H9 (cell line): ENCODE measurements around the gene PRDM13. TPM values are rescaled to one million over a fixed set of nuclear protein-coding genes. Genes with fewer than 3 reads are reported as not detected.
"Not testable (repeated sequence)": the region's sequence is repeated elsewhere in the genome, so short reads cannot be mapped to it uniquely, and the experiment has no call there.

Source experiments
- DNase-seq: peaks from one replicate; pipeline ENCODE4 v3.0.0-alpha.2; 2017
- H2AFZ ChIP-seq: one replicate; pipeline ENCODE4 v1.6.1; 2013; ENCODE audit warnings: mild to moderate bottlenecking, low read length, control low read depth, moderate library complexity
- H2AK5ac ChIP-seq: 2 replicates; pipeline ENCODE4 v1.6.1; 2013; ENCODE audit warnings: low read length, control low read depth, mixed read lengths; ENCODE audit not compliant: insufficient read length
- H2BK120ac ChIP-seq: one replicate; pipeline ENCODE4 v1.6.1; 2013; ENCODE audit warnings: low read depth, mild to moderate bottlenecking, low read length, control low read depth, inconsistent platforms; ENCODE audit not compliant: poor library complexity, severe bottlenecking
- H2BK12ac ChIP-seq: 2 replicates; pipeline ENCODE4 v1.6.1; 2013; ENCODE audit warnings: low read length, control low read depth, mixed read lengths, low read depth; ENCODE audit not compliant: insufficient read length
- H2BK15ac ChIP-seq: 2 replicates; pipeline ENCODE4 v1.6.1; 2013; ENCODE audit warnings: low read depth, low read length, control low read depth
- H2BK20ac ChIP-seq: one replicate; pipeline ENCODE4 v1.6.1; 2013; ENCODE audit warnings: low read depth, mild to moderate bottlenecking, low read length, control low read depth, inconsistent platforms; ENCODE audit not compliant: poor library complexity, severe bottlenecking
- H2BK5ac ChIP-seq: 2 replicates; pipeline ENCODE4 v1.6.1; 2013; ENCODE audit warnings: low read length, control low read depth, mixed read lengths; ENCODE audit not compliant: insufficient read length
- H3K14ac ChIP-seq: 2 replicates; pipeline ENCODE4 v1.6.1; 2013; ENCODE audit warnings: low read length, control low read depth; ENCODE audit not compliant: insufficient read depth
- H3K18ac ChIP-seq: 2 replicates; pipeline ENCODE4 v1.6.1; 2013; ENCODE audit warnings: low read depth, mild to moderate bottlenecking, mixed read lengths, low read length, control low read depth; ENCODE audit not compliant: insufficient read length
- H3K23ac ChIP-seq: 2 replicates; pipeline ENCODE4 v1.6.1; 2013; ENCODE audit warnings: low read length, control low read depth, mixed read lengths, low read depth; ENCODE audit not compliant: insufficient read length
- H3K23me2 ChIP-seq: 2 replicates; pipeline ENCODE4 v1.6.1; 2013; ENCODE audit warnings: low read depth, mild to moderate bottlenecking, mixed read lengths, low read length, control low read depth; ENCODE audit not compliant: insufficient read length, poor library complexity, severe bottlenecking
- H3K27ac ChIP-seq: 2 replicates; pipeline ENCODE4 v1.5.1; 2013; ENCODE audit warnings: low read length, control low read depth, mixed read lengths, low read depth; ENCODE audit not compliant: insufficient read length
- H3K27me3 ChIP-seq: 2 replicates; pipeline ENCODE4 v1.6.1; 2013; ENCODE audit warnings: low read length, control low read depth, inconsistent platforms; ENCODE audit not compliant: insufficient read depth
- H3K4ac ChIP-seq: 2 replicates; pipeline ENCODE4 v1.6.1; 2013; ENCODE audit warnings: low read depth, mild to moderate bottlenecking, control low read depth, inconsistent platforms, low read length, moderate library complexity
- H3K4me1 ChIP-seq: 2 replicates; pipeline ENCODE4 v1.6.1; 2013; ENCODE audit warnings: low read length, control low read depth, inconsistent platforms; ENCODE audit not compliant: insufficient read depth
- H3K4me2 ChIP-seq: 2 replicates; pipeline ENCODE4 v1.6.1; 2013; ENCODE audit warnings: low read length, control low read depth, mixed read lengths; ENCODE audit not compliant: insufficient read length, insufficient read depth
- H3K56ac ChIP-seq: 2 replicates; pipeline ENCODE4 v1.6.1; 2013; ENCODE audit warnings: low read depth, mild to moderate bottlenecking, mixed read lengths, low read length, control low read depth; ENCODE audit not compliant: insufficient read length
- H3K79me1 ChIP-seq: 2 replicates; pipeline ENCODE4 v1.6.1; 2013; ENCODE audit warnings: low read depth, mild to moderate bottlenecking, moderate library complexity, low read length, control low read depth, inconsistent platforms; ENCODE audit not compliant: insufficient read depth, poor library complexity, severe bottlenecking
- H3K79me2 ChIP-seq: 2 replicates; pipeline ENCODE4 v1.6.1; 2013; ENCODE audit warnings: low read length, control low read depth, inconsistent platforms; ENCODE audit not compliant: insufficient read depth
- H3K9ac ChIP-seq: 2 replicates; pipeline ENCODE4 v1.6.1; 2013; ENCODE audit warnings: low read length, control low read depth, mixed read lengths; ENCODE audit not compliant: insufficient read length; ENCODE audit errors: extremely low read depth
- H3K9me3 ChIP-seq: one replicate; pipeline ENCODE4 v1.6.1; 2013; ENCODE audit warnings: low read depth, low read length, inconsistent platforms; ENCODE audit not compliant: control insufficient read depth
- H3T11ph ChIP-seq: one replicate; pipeline ENCODE4 v1.6.1; 2013; ENCODE audit warnings: mild to moderate bottlenecking, low read length, control low read depth, inconsistent platforms
- H4K20me1 ChIP-seq: one replicate; pipeline ENCODE4 v1.6.1; 2013; ENCODE audit not compliant: control insufficient read depth, insufficient read length, insufficient read depth
- H4K5ac ChIP-seq: 2 replicates; pipeline ENCODE4 v1.6.1; 2013; ENCODE audit warnings: low read depth, mild to moderate bottlenecking, mixed read lengths, low read length, control low read depth; ENCODE audit not compliant: insufficient read length
- H4K8ac ChIP-seq: replicated peaks from 2 replicates; pipeline ENCODE4 v1.6.1; 2013; ENCODE audit warnings: low read length, control low read depth, mixed read lengths, low read depth; ENCODE audit not compliant: insufficient read length
- H4K91ac ChIP-seq: 2 replicates; pipeline ENCODE4 v1.6.1; 2013; ENCODE audit warnings: low read depth, mild to moderate bottlenecking, moderate library complexity, mixed read lengths, low read length, control low read depth; ENCODE audit not compliant: insufficient read length
- H3K27ac Mint-ChIP-seq, 3 experiments: 2 replicates in 2 of 3; 3 replicates in 1 of 3; pipeline ENCODE4 v1.8.0; 2020 to 2021; ENCODE audit warnings: mixed read lengths in 3 of 3, mild to moderate bottlenecking in 1 of 3, moderate library complexity in 1 of 3
- H3K27me3 Mint-ChIP-seq: 2 replicates; pipeline ENCODE4 v1.8.0; 2021; ENCODE audit warnings: low read depth, mild to moderate bottlenecking, moderate library complexity, mixed read lengths
- H3K36me3 Mint-ChIP-seq, 3 experiments: 2 replicates in 2 of 3; 3 replicates in 1 of 3; pipeline ENCODE4 v1.8.0; 2020 to 2021; ENCODE audit warnings: low read depth in 3 of 3, mixed read lengths in 3 of 3; ENCODE audit not compliant: insufficient read depth in 1 of 3
- H3K4me1 Mint-ChIP-seq, 2 experiments: 2 replicates each; pipeline ENCODE4 v1.8.0; 2020; ENCODE audit warnings: mixed read lengths in 2 of 2
- H3K4me3 Mint-ChIP-seq, 2 experiments: 2 replicates in 1 of 2; 3 replicates in 1 of 2; pipeline ENCODE4 v1.8.0; 2020 to 2021; ENCODE audit warnings: mild to moderate bottlenecking in 2 of 2, mixed read lengths in 2 of 2, moderate library complexity in 1 of 2
- H3K9me3 Mint-ChIP-seq, 2 experiments: 2 replicates in 1 of 2; 3 replicates in 1 of 2; pipeline ENCODE4 v1.8.0; 2020; ENCODE audit warnings: mild to moderate bottlenecking in 2 of 2, mixed read lengths in 2 of 2, moderate library complexity in 1 of 2
- WGBS: extraction: QIAGEN DNeasy Blood & Tissue Kit; methylation state at CpG from one replicate; pipeline ENCODE4 v1.1.7; 2013; ENCODE audit warnings: missing lambda C conversion rate, low lambda C conversion rate, mixed read lengths; ENCODE audit not compliant: insufficient read length; ENCODE audit errors: extremely low coverage; 5-methylcytosine and 5-hydroxymethylcytosine counted together
- total RNA-seq: library from RNA; stranded (reverse); gene quantifications from 2 replicates; pipeline ENCODE4 v1.2.1, GENCODE V29; 2021
- TF ChIP-seq, protein P1 (sequence below): fragments of 200-600 bp; sonication (generic); conservative IDR thresholded peaks from 3 replicates; pipeline ENCODE4 v1.8.0; 2021; ENCODE audit warnings: antibody characterized with exemption, mild to moderate bottlenecking

Gene PRDM13
- total RNA-seq, 1 experiment from 2014 or later: not detected

DNA sequence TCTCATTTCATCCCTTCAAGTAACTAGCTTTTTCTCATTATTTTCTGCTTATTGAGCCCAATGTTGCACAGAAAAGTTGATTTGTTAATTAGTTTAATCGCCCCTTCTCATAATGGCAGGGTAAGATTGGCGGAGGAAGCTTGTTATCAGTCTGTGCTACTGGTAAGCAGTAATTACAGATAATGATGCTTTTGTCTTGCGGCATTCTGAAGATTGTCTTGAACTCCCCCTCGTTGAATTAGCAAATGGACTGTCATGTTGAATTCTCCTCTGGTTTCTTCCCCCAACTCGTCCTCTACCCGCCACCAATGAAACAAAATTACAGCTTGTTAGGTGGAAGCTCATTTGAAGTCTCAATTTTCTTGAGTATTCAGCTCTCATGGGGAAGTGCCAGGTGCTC, 39.4 kb downstream of the PRDM13 start:
- Histone ChIP-seq H3K9me3 (no peaks in the 10 kb centered on the region), H3K27me3 (no peaks in the 10 kb centered on the region), H3K4me2 (no peak overlapping the region), H2AFZ (no peak overlapping the region), H2AK5ac (no peak overlapping the region), H2BK120ac (no peak overlapping the region), H2BK12ac (no peak overlapping the region), H3K56ac (no peak overlapping the region), H3K79me1 (no peaks in the 10 kb centered on the region), H3K4me1 (no peaks in the 10 kb centered on the region), H3K4ac (no peak overlapping the region), H3K23me2 (no peaks in the 10 kb centered on the region), H4K20me1 (no peaks in the 10 kb centered on the region), H3K14ac (no peak overlapping the region), H4K8ac (no peak overlapping the region), H2BK20ac (no peak overlapping the region), H3T11ph (no peak overlapping the region), H3K18ac (no peak overlapping the region), H4K5ac (no peak overlapping the region), H3K27ac (no peak overlapping the region), H2BK15ac (no peak overlapping the region), H3K9ac (no peak overlapping the region), H4K91ac (no peak overlapping the region), H3K23ac (no peak overlapping the region), H3K79me2 (no peaks in the 10 kb centered on the region), H2BK5ac (no peak overlapping the region)
- Mint-ChIP-seq H3K27ac (no peak overlapping the region), H3K9me3 (peaks cover 4 to 6% of the 10 kb centered on the region in 2 experiments; a peak in 4 of 5 replicates), H3K4me3 (no peak overlapping the region), H3K4me1 (no peaks in the 10 kb centered on the region), H3K36me3 (peaks cover 0 to under 1% (median 0%) of the 10 kb centered on the region in 3 experiments; a peak in 1 of 7 replicates), H3K27me3 (peaks cover 18% of the 10 kb centered on the region)
- TF ChIP-seq, protein P1, sequence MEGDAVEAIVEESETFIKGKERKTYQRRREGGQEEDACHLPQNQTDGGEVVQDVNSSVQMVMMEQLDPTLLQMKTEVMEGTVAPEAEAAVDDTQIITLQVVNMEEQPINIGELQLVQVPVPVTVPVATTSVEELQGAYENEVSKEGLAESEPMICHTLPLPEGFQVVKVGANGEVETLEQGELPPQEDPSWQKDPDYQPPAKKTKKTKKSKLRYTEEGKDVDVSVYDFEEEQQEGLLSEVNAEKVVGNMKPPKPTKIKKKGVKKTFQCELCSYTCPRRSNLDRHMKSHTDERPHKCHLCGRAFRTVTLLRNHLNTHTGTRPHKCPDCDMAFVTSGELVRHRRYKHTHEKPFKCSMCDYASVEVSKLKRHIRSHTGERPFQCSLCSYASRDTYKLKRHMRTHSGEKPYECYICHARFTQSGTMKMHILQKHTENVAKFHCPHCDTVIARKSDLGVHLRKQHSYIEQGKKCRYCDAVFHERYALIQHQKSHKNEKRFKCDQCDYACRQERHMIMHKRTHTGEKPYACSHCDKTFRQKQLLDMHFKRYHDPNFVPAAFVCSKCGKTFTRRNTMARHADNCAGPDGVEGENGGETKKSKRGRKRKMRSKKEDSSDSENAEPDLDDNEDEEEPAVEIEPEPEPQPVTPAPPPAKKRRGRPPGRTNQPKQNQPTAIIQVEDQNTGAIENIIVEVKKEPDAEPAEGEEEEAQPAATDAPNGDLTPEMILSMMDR: no peak
- no peak for DNase-seq
- no CpG with 5 or more reads among the region's 6 CpGs for WGBS

DNA sequence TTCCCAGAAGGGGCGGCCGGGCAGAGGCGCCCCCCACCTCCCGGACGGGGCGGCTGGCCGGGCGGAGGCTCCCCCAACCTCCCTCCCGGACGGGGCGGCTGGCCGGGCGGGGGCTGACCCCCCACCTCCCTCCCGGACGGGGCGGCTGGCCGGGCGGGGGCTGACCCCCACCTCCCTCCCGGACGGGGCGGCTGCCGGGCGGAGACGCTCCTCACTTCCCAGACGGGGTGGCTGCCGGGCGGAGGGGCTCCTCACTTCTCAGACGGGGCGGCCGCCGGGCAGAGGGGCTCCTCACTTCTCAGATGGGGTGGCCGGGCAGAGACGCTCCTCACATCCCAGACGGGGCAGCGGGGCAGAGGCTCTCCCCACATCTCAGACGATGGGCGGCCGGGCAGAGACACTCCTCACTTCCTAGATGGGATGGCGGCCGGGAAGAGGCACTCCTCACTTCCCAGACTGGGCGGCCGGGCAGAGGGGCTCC, 43.5 kb downstream of the PRDM13 start:
- not testable (repeated sequence) for H3K4me3 Mint-ChIP-seq, H2BK15ac ChIP-seq, H3K9ac ChIP-seq, H3K4ac ChIP-seq, H3K79me2 ChIP-seq, H2BK5ac ChIP-seq, H2BK120ac ChIP-seq, H3K18ac ChIP-seq, H2BK12ac ChIP-seq, H2AFZ ChIP-seq, H3T11ph ChIP-seq, H3K23me2 ChIP-seq, H3K27ac ChIP-seq, H3K4me1 Mint-ChIP-seq, H4K20me1 ChIP-seq, H4K91ac ChIP-seq, H3K4me1 ChIP-seq, H3K56ac ChIP-seq, H2AK5ac ChIP-seq, H3K79me1 ChIP-seq, DNase-seq, H3K14ac ChIP-seq, H3K27me3 ChIP-seq, H4K8ac ChIP-seq, H3K9me3 ChIP-seq, H3K27ac Mint-ChIP-seq, H3K36me3 Mint-ChIP-seq, H3K4me2 ChIP-seq, H4K5ac ChIP-seq, H3K23ac ChIP-seq, H2BK20ac ChIP-seq
- H3K27me3 Mint-ChIP-seq: peaks cover 14% of the 10 kb centered on the region
- no CpG with 5 or more reads among the region's 42 CpGs for WGBS
- H3K9me3 Mint-ChIP-seq: peaks cover 17 to 19% of the 10 kb centered on the region in 2 experiments; a peak in 4 of 5 replicates
